Measurements from ENCODE around the gene FBP2.
"Not testable (repeated sequence)": the region's sequence is repeated elsewhere in the genome, so short reads cannot be mapped to it uniquely, and the experiment has no call there.

FBP2 gene

GRCh38 chr9:94606646-94607422 lies 13.2 kb upstream of the FBP2 start:
- DNase-seq (ENCODE audit: low read depth) = no peak

- peak; percentile 67 for DNase-seq (ENCODE audit: low read depth)
These were observed 9.9 kb upstream of the FBP2 start for GRCh38 chr9:94603259-94604160.

- no peak for DNase-seq (ENCODE audit: low read depth)
These were observed 9.0 kb upstream of the FBP2 start for GRCh38 chr9:94602666-94603065.

GRCh38 chr9:94600715-94601114 lies 7.1 kb upstream of the FBP2 start:
- no peak for DNase-seq (ENCODE audit: low read depth)

GRCh38 chr9:94600258-94600657 lies 6.6 kb upstream of the FBP2 start:
- DNase-seq (ENCODE audit: low read depth) = no peak

- no peak for DNase-seq (ENCODE audit: low read depth)
These were observed 5.5 kb upstream of the FBP2 start for GRCh38 chr9:94599102-94599501.

GRCh38 chr9:94592683-94593082 lies 941 bp downstream of the FBP2 start:
- not testable (repeated sequence) for DNase-seq (ENCODE audit: low read depth)

GRCh38 chr9:94591876-94592275 lies 1.7 kb downstream of the FBP2 start:
- no peak for DNase-seq (ENCODE audit: low read depth)

- DNase-seq (ENCODE audit: low read depth) = not testable (repeated sequence)
These were observed 2.5 kb downstream of the FBP2 start for GRCh38 chr9:94591046-94591545.

GRCh38 chr9:94588681-94589080 lies 4.9 kb downstream of the FBP2 start:
- no peak for DNase-seq (ENCODE audit: low read depth)

- peak; percentile 24 for DNase-seq (ENCODE audit: low read depth)
These were observed 6.8 kb downstream of the FBP2 start for GRCh38 chr9:94586814-94587213.

GRCh38 chr9:94586316-94586715 lies 7.3 kb downstream of the FBP2 start:
- DNase-seq (ENCODE audit: low read depth) = no peak

GRCh38 chr9:94584555-94584954 lies 9.1 kb downstream of the FBP2 start:
- no peak for DNase-seq (ENCODE audit: low read depth)

GRCh38 chr9:94581728-94582127 lies 11.9 kb downstream of the FBP2 start:
- DNase-seq (ENCODE audit: low read depth) = no peak

GRCh38 chr9:94577571-94577970 lies 16.1 kb downstream of the FBP2 start:
- no peak for DNase-seq (ENCODE audit: low read depth)

GRCh38 chr9:94577036-94577435 lies 16.6 kb downstream of the FBP2 start:
- DNase-seq (ENCODE audit: low read depth) = no peak

GRCh38 chr9:94576131-94576530 lies 17.5 kb downstream of the FBP2 start:
- no peak for DNase-seq (ENCODE audit: low read depth)

GRCh38 chr9:94568972-94569712 lies 24.5 kb downstream of the FBP2 start:
- no peak for DNase-seq (ENCODE audit: low read depth)

- no peak for DNase-seq (ENCODE audit: low read depth)
These were observed 25.3 kb downstream of the FBP2 start for GRCh38 chr9:94568250-94568889.

GRCh38 chr9:94567271-94567670 lies 26.4 kb downstream of the FBP2 start:
- no peak for DNase-seq (ENCODE audit: low read depth)

- no peak for DNase-seq (ENCODE audit: low read depth)
These were observed 27.1 kb downstream of the FBP2 start for GRCh38 chr9:94566550-94566949.

GRCh38 chr9:94564279-94564678 lies 29.3 kb downstream of the FBP2 start:
- not testable (repeated sequence) for DNase-seq (ENCODE audit: low read depth)

Data from stromal cell of bone marrow (primary cell).